ENCODE data around the gene CXCL16. TPM values are rescaled to one million over a fixed set of nuclear protein-coding genes. Genes with fewer than 3 reads are reported as not detected.

Gene CXCL16
- total RNA-seq, 6 experiments from 2014 or later: 13.3 to 69.6 (median 31.3) TPM

DNA sequence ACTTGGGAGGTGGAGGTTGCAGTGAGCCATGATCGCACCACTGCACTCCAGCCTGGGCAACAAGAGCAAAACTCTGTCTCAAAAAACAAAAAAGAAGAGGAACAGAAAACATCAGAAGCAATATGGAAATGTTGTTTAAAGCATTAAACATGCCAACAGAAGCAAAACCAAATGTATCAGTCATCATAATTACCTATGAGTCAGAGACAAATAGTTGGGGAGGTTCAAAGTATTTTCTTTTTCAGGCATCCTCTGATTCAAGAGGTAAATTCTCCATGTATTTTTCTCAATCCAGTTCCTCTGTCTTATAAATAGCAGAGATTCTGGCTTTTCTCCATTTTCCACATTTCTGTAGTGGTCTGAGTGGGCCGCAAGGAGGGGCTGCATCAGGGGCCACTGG is 29.9 kb upstream of the CXCL16 start:
- intact Hi-C loops (cut with DNase I): no loop called here
- TF ChIP-seq, protein P1, sequence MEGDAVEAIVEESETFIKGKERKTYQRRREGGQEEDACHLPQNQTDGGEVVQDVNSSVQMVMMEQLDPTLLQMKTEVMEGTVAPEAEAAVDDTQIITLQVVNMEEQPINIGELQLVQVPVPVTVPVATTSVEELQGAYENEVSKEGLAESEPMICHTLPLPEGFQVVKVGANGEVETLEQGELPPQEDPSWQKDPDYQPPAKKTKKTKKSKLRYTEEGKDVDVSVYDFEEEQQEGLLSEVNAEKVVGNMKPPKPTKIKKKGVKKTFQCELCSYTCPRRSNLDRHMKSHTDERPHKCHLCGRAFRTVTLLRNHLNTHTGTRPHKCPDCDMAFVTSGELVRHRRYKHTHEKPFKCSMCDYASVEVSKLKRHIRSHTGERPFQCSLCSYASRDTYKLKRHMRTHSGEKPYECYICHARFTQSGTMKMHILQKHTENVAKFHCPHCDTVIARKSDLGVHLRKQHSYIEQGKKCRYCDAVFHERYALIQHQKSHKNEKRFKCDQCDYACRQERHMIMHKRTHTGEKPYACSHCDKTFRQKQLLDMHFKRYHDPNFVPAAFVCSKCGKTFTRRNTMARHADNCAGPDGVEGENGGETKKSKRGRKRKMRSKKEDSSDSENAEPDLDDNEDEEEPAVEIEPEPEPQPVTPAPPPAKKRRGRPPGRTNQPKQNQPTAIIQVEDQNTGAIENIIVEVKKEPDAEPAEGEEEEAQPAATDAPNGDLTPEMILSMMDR (IDR thresholded peaks at IDR 0.05): no peak
- TF ChIP-seq POLR2A (IDR thresholded peaks at IDR 0.05): no peak

GRCh38 chr17:4768298-4768697 is 28.6 kb upstream of the CXCL16 start:
- ATAC-seq (peak in 1 of 4 donors; percentile 8), DNase-seq (no peak)
- no peaks in the 10 kb centered on the region for H3K27me3 ChIP-seq
- no peaks in the 10 kb centered on the region for H3K36me3 ChIP-seq
- no peaks in the 10 kb centered on the region for H3K9me3 ChIP-seq
- peak overlapping the region in 1 of 3 donors; percentile 8 for H3K27ac ChIP-seq
- peaks cover 0 to 16% (median 0%) of the 10 kb centered on the region in 4 donors for H3K4me1 ChIP-seq
- 65% methylated on average over 4 of the region's 6 CpGs for WGBS (ENCODE audit: insufficient coverage, low coverage, low lambda C conversion rate, missing lambda C conversion rate)
- intact Hi-C loops (cut with DNase I): no loop called here
- H3K4me3 ChIP-seq: no peak overlapping the region
- no peak for TF ChIP-seq POLR2A (IDR thresholded peaks at IDR 0.05)
- TF ChIP-seq, protein P1 (IDR thresholded peaks at IDR 0.05): no peak

More for the DNA sequence above, 29.9 kb upstream of the CXCL16 start:
- H3K27ac ChIP-seq: no peak overlapping the region
- H3K4me3 ChIP-seq: no peak overlapping the region
- DNase-seq: no peak
- 86% methylated on average over 1 of the region's 2 CpGs for WGBS (ENCODE audit: insufficient coverage, low coverage, low lambda C conversion rate, missing lambda C conversion rate)
- H3K27me3 ChIP-seq: no peaks in the 10 kb centered on the region
- H3K4me1 ChIP-seq: peaks cover 0 to 16% (median 0%) of the 10 kb centered on the region in 4 donors
- H3K9me3 ChIP-seq: no peaks in the 10 kb centered on the region
- ATAC-seq: no peak
- H3K36me3 ChIP-seq: no peaks in the 10 kb centered on the region

- H3K4me3 ChIP-seq: no peak overlapping the region
- intact Hi-C loops (cut with DNase I): no loop called here
- peaks cover 0 to 6% (median 0%) of the 10 kb centered on the region in 4 donors for H3K4me1 ChIP-seq
- ATAC-seq (peak in 3 of 4 donors; percentile 7 to 16 (median 8)), DNase-seq (peak in 1 of 3 donors; percentile 15)
- peak overlapping the region in 1 of 3 donors; percentile 28 for H3K27ac ChIP-seq
- no peaks in the 10 kb centered on the region for H3K9me3 ChIP-seq
- no peaks in the 10 kb centered on the region for H3K36me3 ChIP-seq
- 60% methylated on average over 6 of the region's 9 CpGs for WGBS (ENCODE audit: insufficient coverage, low coverage, low lambda C conversion rate, missing lambda C conversion rate)
- no peak for TF ChIP-seq POLR2A (IDR thresholded peaks at IDR 0.05)
- TF ChIP-seq, protein P1 (IDR thresholded peaks at IDR 0.05): no peak
- no peaks in the 10 kb centered on the region for H3K27me3 ChIP-seq
Observed at GRCh38 chr17:4766723-4767122, 27.0 kb upstream of the CXCL16 start.

DNA sequence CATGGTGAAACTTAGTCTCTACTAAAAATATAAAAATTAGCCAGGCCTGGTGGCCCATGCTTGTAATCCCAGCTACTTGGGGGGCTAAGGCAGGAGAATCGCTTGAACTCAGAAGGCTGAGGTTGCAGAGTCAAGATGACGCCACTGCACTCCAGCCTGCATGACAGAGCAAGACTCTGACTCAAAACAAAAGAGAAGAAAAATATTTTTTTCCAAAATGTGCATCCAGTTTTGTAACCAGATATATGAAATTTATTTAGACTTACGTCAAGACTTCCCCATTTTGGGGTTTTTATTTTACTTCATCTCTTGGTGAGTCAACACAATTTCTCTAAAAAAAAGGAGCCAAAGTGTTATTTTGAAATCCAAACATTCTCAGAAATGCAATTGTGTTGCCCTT is 26.5 kb upstream of the CXCL16 start:
- H3K27ac ChIP-seq: peak overlapping the region in 2 of 3 donors; percentile 47 to 57
- ATAC-seq: peak; percentile 22 to 50 (median 27)
- no peaks in the 10 kb centered on the region for H3K36me3 ChIP-seq

More for the DNA sequence above, 26.5 kb upstream of the CXCL16 start:
- Histone ChIP-seq H3K27me3 (no peaks in the 10 kb centered on the region), H3K9me3 (no peaks in the 10 kb centered on the region), H3K4me3 (no peak overlapping the region), H3K4me1 (peaks cover 0 to 1% (median 0%) of the 10 kb centered on the region in 4 donors)
- TF ChIP-seq, protein P1 (IDR thresholded peaks at IDR 0.05): no peak
- no peak for TF ChIP-seq POLR2A (IDR thresholded peaks at IDR 0.05)
- intact Hi-C loops (cut with DNase I): no loop called here
- DNase-seq: peak in 1 of 3 donors; percentile 37
- 64% methylated on average over 3 of the region's 3 CpGs for WGBS (ENCODE audit: insufficient coverage, low coverage, low lambda C conversion rate, missing lambda C conversion rate)

Measured in right lobe of liver (tissue), 6 donors.